VCaP (cell line): ENCODE measurements around the gene CPB1.

Experiments used
- H3K27ac ChIP-seq: fragments of 450-650 bp; 2 replicates; pipeline ENCODE4 v1.5.1; 2017
- CTCF ChIP-seq: fragments of 450-650 bp; conservative IDR thresholded peaks from 2 replicates; pipeline ENCODE4 v1.5.1; 2017; ENCODE audit warnings: mild to moderate bottlenecking, moderate library complexity

CPB1 gene

GRCh38 chr3:148881286-148881685 lies 53.7 kb downstream of the CPB1 start:
- TF ChIP-seq CTCF, result no peak
- no peak overlapping the region for H3K27ac ChIP-seq

GRCh38 chr3:148882288-148882687 lies 54.7 kb downstream of the CPB1 start:
- no peak overlapping the region for H3K27ac ChIP-seq
- TF ChIP-seq CTCF, result no peak

DNA sequence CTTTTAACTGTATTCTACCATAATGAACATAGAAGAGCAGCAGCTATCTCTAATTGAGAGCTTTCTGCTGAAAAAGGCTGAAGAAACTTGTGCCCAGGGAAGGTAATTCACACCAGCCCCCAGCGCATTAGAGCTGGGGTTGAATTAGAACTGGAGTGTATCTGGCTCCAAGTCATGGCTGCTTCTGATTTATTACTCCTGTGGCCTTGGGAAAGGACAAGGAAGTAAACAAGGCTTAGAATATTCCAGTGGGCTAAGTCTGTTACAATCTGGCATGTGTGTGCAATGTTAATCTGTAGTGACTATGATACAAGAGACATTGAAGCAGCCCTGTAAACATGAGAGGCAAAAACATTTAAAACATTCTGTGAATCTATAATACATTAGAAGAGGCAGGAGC lies 55.6 kb downstream of the CPB1 start:
- no peak overlapping the region for H3K27ac ChIP-seq
- TF ChIP-seq CTCF, result no peak

GRCh38 chr3:148884261-148884660 lies 56.6 kb downstream of the CPB1 start:
- H3K27ac ChIP-seq, result no peak overlapping the region
- TF ChIP-seq CTCF, result no peak

DNA sequence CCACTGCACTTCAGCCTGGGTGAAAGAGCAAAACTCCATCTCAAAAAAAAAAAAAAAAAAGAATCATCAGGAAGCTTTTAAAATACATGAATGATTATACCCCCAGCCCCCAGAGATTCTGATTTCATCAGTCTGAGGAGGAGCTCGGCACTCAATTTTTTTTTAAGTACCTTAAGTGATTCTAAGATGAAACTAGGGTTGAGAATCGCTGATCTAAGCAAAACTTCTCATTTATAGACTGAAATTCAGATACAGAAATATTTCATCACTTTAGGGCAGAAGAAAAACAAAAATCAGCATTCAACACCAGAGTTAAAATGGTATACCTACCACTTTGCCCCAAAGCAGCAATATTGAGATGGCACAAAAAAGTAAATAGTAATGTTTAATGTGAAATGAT lies 62.2 kb downstream of the CPB1 start:
- no peak for TF ChIP-seq CTCF
- H3K27ac ChIP-seq, result no peak overlapping the region

GRCh38 chr3:148896062-148896461 lies 68.5 kb downstream of the CPB1 start:
- no peak overlapping the region for H3K27ac ChIP-seq
- TF ChIP-seq CTCF, result no peak

- no peak for TF ChIP-seq CTCF
- no peak overlapping the region for H3K27ac ChIP-seq
Observed at GRCh38 chr3:148901987-148902791, 74.6 kb downstream of the CPB1 start.
